Astrocyte (in vitro differentiated cells and primary cell): ENCODE data around the gene UBAP1. TPM values are rescaled to one million over a fixed set of nuclear protein-coding genes. Genes with fewer than 3 reads are reported as not detected.

Experiments used
- DNase-seq: peaks from one replicate; pipeline ENCODE4 v3.0.0-alpha.2; 2010; ENCODE audit warnings: low read depth
- FAIRE-seq: peaks from 2 replicates; lab custom pipeline; 2011; peaks lifted over from hg19 to GRCh38; lab: Jason Lieb, UNC
- H2AFZ ChIP-seq: 2 replicates; pipeline ENCODE4 v1.6.0; 2012; ENCODE audit warnings: low read depth, low read length, inconsistent platforms
- H3K27ac ChIP-seq: 2 replicates; pipeline ENCODE4 v1.5.1; 2011; ENCODE audit warnings: low read depth, low read length, inconsistent platforms
- H3K27me3 ChIP-seq: 2 replicates; pipeline ENCODE4 v1.6.0; 2011; ENCODE audit warnings: low read length, inconsistent platforms; ENCODE audit not compliant: insufficient read depth
- H3K36me3 ChIP-seq: 2 replicates; pipeline ENCODE4 v1.5.1; 2011; ENCODE audit warnings: low read length, inconsistent platforms; ENCODE audit not compliant: insufficient read depth
- H3K4me1 ChIP-seq: 2 replicates; pipeline ENCODE4 v1.5.1; 2011; ENCODE audit warnings: low read length, inconsistent platforms; ENCODE audit not compliant: insufficient read depth
- H3K4me2 ChIP-seq: 2 replicates; pipeline ENCODE4 v1.6.0; 2012; ENCODE audit warnings: low read length, inconsistent platforms
- H3K4me3 ChIP-seq: 2 replicates; pipeline ENCODE4 v1.5.1; 2011; ENCODE audit warnings: low read depth, mild to moderate bottlenecking, low read length, inconsistent platforms; ENCODE audit not compliant: insufficient read depth
- H3K79me2 ChIP-seq: 2 replicates; pipeline ENCODE4 v1.6.0; 2012; ENCODE audit warnings: mild to moderate bottlenecking, low read length, inconsistent platforms; ENCODE audit not compliant: insufficient read depth
- H3K9ac ChIP-seq: 2 replicates; pipeline ENCODE4 v1.6.0; 2012; ENCODE audit warnings: mild to moderate bottlenecking, low read length, inconsistent platforms
- H3K9me3 ChIP-seq: 2 replicates; pipeline ENCODE4 v1.5.1; 2012; ENCODE audit warnings: low read depth, mild to moderate bottlenecking, low read length, inconsistent platforms; ENCODE audit not compliant: insufficient read depth
- H4K20me1 ChIP-seq: 2 replicates; pipeline ENCODE4 v1.6.0; 2012; ENCODE audit warnings: low read length, inconsistent platforms; ENCODE audit not compliant: insufficient read depth
- H3K27ac Mint-ChIP-seq: one replicate; pipeline ENCODE4 v1.8.0; 2021; ENCODE audit warnings: mild to moderate bottlenecking, mixed read lengths; ENCODE audit not compliant: unreplicated experiment
- H3K27me3 Mint-ChIP-seq: one replicate; pipeline ENCODE4 v1.8.0; 2021; ENCODE audit warnings: low read depth, mixed read lengths; ENCODE audit not compliant: unreplicated experiment
- H3K36me3 Mint-ChIP-seq: one replicate; pipeline ENCODE4 v1.8.0; 2021; ENCODE audit warnings: low read depth, mixed read lengths; ENCODE audit not compliant: unreplicated experiment
- H3K4me1 Mint-ChIP-seq: one replicate; pipeline ENCODE4 v1.8.0; 2021; ENCODE audit warnings: low read depth, mixed read lengths; ENCODE audit not compliant: unreplicated experiment
- H3K4me3 Mint-ChIP-seq: one replicate; pipeline ENCODE4 v1.8.0; 2021; ENCODE audit warnings: mild to moderate bottlenecking, moderate library complexity, mixed read lengths; ENCODE audit not compliant: unreplicated experiment
- H3K9me3 Mint-ChIP-seq: one replicate; pipeline ENCODE4 v1.8.0; 2021; ENCODE audit warnings: mild to moderate bottlenecking, mixed read lengths; ENCODE audit not compliant: unreplicated experiment
- EZH2 ChIP-seq: IDR thresholded peaks from 2 replicates; pipeline ENCODE4 v1.6.1; 2012; ENCODE audit warnings: mild to moderate bottlenecking, low read length, inconsistent platforms; ENCODE audit not compliant: insufficient read depth
- total RNA-seq: library from RNA; stranded (reverse); gene quantifications from 2 replicates; pipeline ENCODE4 v1.2.1, GENCODE V29; 2021
- TF ChIP-seq, protein P1 (sequence below): IDR thresholded peaks from 2 replicates; pipeline ENCODE4 v1.5.1; 2011; ENCODE audit warnings: low read depth, mild to moderate bottlenecking, inconsistent platforms, low read length, moderate library complexity; ENCODE audit not compliant: insufficient read depth

UBAP1 gene
- total RNA-seq, 1 donor from 2014 or later, result 52.0 TPM

DNA sequence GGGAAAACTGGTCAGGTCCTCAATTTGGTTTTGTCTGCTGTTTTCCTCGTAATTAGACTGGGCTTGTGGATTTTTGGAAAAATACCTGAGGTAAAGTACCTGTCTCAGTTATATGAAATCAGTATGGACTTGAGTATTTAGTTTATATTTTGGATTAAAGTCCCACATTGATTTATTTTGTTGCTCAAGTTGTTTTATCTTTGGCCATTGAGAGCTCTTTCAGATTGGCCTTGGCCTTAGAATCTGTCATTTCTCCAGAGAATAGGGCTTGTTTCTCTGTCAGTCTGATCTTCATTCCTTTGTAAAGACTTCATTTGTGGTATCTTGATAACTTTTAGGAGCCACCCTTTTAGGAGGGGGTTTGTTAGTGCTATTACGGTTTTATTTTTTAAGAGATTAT is 21.2 kb downstream of the UBAP1 start:
- no peak for DNase-seq
- H3K27me3 ChIP-seq, result no peaks in the 10 kb centered on the region
- peaks cover 88% of the 10 kb centered on the region for H4K20me1 ChIP-seq
- H3K9me3 ChIP-seq, result no peaks in the 10 kb centered on the region
- no peak overlapping the region for H3K9ac ChIP-seq
- no peak for FAIRE-seq
- peaks cover 5% of the 10 kb centered on the region for H3K4me1 ChIP-seq
- H3K79me2 ChIP-seq, result peaks cover 98% of the 10 kb centered on the region
- no peak overlapping the region for H3K4me3 Mint-ChIP-seq
- no peaks in the 10 kb centered on the region for H3K27me3 Mint-ChIP-seq
- H3K27ac ChIP-seq, result no peak overlapping the region
- TF ChIP-seq, protein P1, sequence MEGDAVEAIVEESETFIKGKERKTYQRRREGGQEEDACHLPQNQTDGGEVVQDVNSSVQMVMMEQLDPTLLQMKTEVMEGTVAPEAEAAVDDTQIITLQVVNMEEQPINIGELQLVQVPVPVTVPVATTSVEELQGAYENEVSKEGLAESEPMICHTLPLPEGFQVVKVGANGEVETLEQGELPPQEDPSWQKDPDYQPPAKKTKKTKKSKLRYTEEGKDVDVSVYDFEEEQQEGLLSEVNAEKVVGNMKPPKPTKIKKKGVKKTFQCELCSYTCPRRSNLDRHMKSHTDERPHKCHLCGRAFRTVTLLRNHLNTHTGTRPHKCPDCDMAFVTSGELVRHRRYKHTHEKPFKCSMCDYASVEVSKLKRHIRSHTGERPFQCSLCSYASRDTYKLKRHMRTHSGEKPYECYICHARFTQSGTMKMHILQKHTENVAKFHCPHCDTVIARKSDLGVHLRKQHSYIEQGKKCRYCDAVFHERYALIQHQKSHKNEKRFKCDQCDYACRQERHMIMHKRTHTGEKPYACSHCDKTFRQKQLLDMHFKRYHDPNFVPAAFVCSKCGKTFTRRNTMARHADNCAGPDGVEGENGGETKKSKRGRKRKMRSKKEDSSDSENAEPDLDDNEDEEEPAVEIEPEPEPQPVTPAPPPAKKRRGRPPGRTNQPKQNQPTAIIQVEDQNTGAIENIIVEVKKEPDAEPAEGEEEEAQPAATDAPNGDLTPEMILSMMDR, result no peak
- no peak for TF ChIP-seq EZH2
- H3K27ac Mint-ChIP-seq, result no peak overlapping the region
- no peak overlapping the region for H3K4me2 ChIP-seq
- peaks cover 14% of the 10 kb centered on the region for H3K4me1 Mint-ChIP-seq
- H2AFZ ChIP-seq, result no peak overlapping the region
- H3K9me3 Mint-ChIP-seq, result no peaks in the 10 kb centered on the region
- no peak overlapping the region for H3K4me3 ChIP-seq
- H3K36me3 ChIP-seq, result no peaks in the 10 kb centered on the region
- H3K36me3 Mint-ChIP-seq, result peaks cover 6% of the 10 kb centered on the region

DNA sequence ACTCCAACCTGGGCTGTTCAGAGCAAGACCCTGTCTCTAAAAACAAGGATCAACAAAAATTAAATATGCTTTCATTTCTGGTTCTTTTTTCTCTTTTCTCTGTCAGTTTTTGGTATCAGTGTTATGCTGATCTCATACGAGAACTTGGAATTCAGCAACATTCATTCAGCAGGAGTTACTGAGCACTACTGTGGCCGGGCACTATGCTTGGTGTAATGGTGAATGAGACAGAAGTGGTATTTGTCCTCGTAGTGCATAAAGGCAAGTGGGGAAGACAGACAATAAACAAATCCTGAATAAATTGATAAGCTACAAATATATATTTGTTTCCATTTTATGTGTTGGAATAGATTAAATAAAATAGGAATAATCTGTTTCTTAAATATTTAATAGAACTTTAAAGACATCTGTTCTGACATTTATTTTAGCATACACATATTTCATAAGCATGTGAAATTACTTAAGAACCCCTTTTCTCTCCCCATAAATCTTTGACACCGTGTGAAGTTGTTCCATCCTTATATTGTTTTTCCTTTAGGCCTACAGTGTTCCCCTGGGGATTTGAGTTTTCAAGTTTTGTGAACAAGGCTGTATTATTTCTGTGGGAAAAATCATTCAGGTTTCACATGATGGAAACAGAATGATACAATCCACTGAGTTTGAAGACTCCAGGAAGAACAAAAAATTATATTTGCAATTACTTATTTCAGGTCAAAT is 24.6 kb downstream of the UBAP1 start:
- Mint-ChIP-seq H3K27me3 (no peaks in the 10 kb centered on the region), H3K9me3 (no peaks in the 10 kb centered on the region), H3K4me3 (no peak overlapping the region), H3K36me3 (peaks cover 10% of the 10 kb centered on the region), H3K4me1 (peaks cover 11% of the 10 kb centered on the region), H3K27ac (no peak overlapping the region)
- Histone ChIP-seq H3K27ac (no peak overlapping the region), H3K4me1 (peaks cover 4% of the 10 kb centered on the region), H3K4me3 (no peak overlapping the region), H3K9me3 (no peaks in the 10 kb centered on the region), H3K36me3 (no peaks in the 10 kb centered on the region), H3K4me2 (no peak overlapping the region), H3K79me2 (peaks cover 98% of the 10 kb centered on the region), H4K20me1 (peaks cover 84% of the 10 kb centered on the region), H3K27me3 (no peaks in the 10 kb centered on the region), H2AFZ (no peak overlapping the region), H3K9ac (no peak overlapping the region)
- DNase-seq, result no peak
- no peak for FAIRE-seq
- TF ChIP-seq, protein P1, result no peak
- TF ChIP-seq EZH2, result no peak

- H3K4me3 ChIP-seq, result no peak overlapping the region
- Mint-ChIP-seq H3K27me3 (no peaks in the 10 kb centered on the region), H3K36me3 (peaks cover 10% of the 10 kb centered on the region), H3K9me3 (no peaks in the 10 kb centered on the region), H3K4me3 (no peak overlapping the region), H3K27ac (no peak overlapping the region), H3K4me1 (peaks cover 11% of the 10 kb centered on the region)
- no peak overlapping the region for H3K9ac ChIP-seq
- peaks cover 85% of the 10 kb centered on the region for H4K20me1 ChIP-seq
- no peak for FAIRE-seq
- H3K4me2 ChIP-seq, result no peak overlapping the region
- H3K27me3 ChIP-seq, result no peaks in the 10 kb centered on the region
- H3K27ac ChIP-seq, result no peak overlapping the region
- peaks cover 97% of the 10 kb centered on the region for H3K79me2 ChIP-seq
- TF ChIP-seq, protein P1, result no peak
- no peak for TF ChIP-seq EZH2
- H3K9me3 ChIP-seq, result no peaks in the 10 kb centered on the region
- no peaks in the 10 kb centered on the region for H3K4me1 ChIP-seq
- no peaks in the 10 kb centered on the region for H3K36me3 ChIP-seq
- no peak for DNase-seq
- no peak overlapping the region for H2AFZ ChIP-seq
Measured at GRCh38 chr9:34203992-34204635, 25.3 kb downstream of the UBAP1 start.
